Vagina (tissue), 2 donors: ENCODE results near the gene SCLT1. TPM values are rescaled to one million over a fixed set of nuclear protein-coding genes. Genes with fewer than 3 reads are reported as not detected.
A peak's percentile ranks its signal among the peaks of the same experiment; 100 is the strongest.

ENCODE experiments used
- DNase-seq, 2 donors: peaks; one replicate each; pipeline ENCODE4 v3.0.0-alpha.2; 2017; ENCODE audit errors: extremely low spot score in 2 of 2
- H3K27ac ChIP-seq: fragments of 200-600 bp; sonication (generic); one replicate; pipeline ENCODE4 v1.5.1; 2019
- H3K27me3 ChIP-seq: fragments of 200-600 bp; sonication (generic); one replicate; pipeline ENCODE4 v1.5.1; 2019
- H3K36me3 ChIP-seq, 2 donors: fragments of 200-600 bp; sonication (generic); one replicate each; pipeline ENCODE4 v1.5.1; 2017 to 2019
- H3K4me1 ChIP-seq: fragments of 200-600 bp; sonication (generic); one replicate; pipeline ENCODE4 v1.5.1; 2019
- H3K4me3 ChIP-seq, 2 donors: fragments of 200-600 bp; sonication (generic); 1 replicate in 1 of 2; 2 replicates in 1 of 2; pipeline ENCODE4 v1.5.1; 2016 to 2019
- H3K9me3 ChIP-seq: fragments of 200-600 bp; sonication (generic); one replicate; pipeline ENCODE4 v1.5.1; 2019
- CTCF ChIP-seq, 3 experiments: fragments of 450-650 bp in 2 of 3; fragments of 200-600 bp in 1 of 3; sonication (generic) in 1 of 3; IDR thresholded peaks; one replicate each; pipeline ENCODE4 v1.5.1; 2017 to 2019; ENCODE audit warnings: antibody characterized with exemption in 3 of 3, mild to moderate bottlenecking in 2 of 3, moderate library complexity in 2 of 3
- POLR2A ChIP-seq, 2 donors: fragments of 450-650 bp; IDR thresholded peaks; one replicate each; pipeline ENCODE4 v1.6.1; 2017; ENCODE audit warnings: antibody characterized with exemption in 2 of 2, mild to moderate bottlenecking in 2 of 2, moderate library complexity in 2 of 2
- POLR2AphosphoS5 ChIP-seq, 2 donors: sonication (generic); formaldehyde crosslinking; IDR thresholded peaks; one replicate each; pipeline ENCODE4 v1.9.0; 2017; ENCODE audit warnings: antibody characterized with exemption in 2 of 2, mild to moderate bottlenecking in 2 of 2, low read depth in 1 of 2; ENCODE audit not compliant: insufficient read depth in 1 of 2
- intact Hi-C: fragments of 100-400 bp; cut with DNase I; formaldehyde crosslinking; loops from one replicate; pipeline ENCODE4 v1.15.1; 2023
- total RNA-seq: library from RNA; depleted of rRNA; stranded (reverse); fragments of >200 nt; gene quantifications from one replicate; pipeline ENCODE4 v1.2.3, GENCODE V29; 2016

SCLT1 gene
- total RNA-seq, 1 donor from 2014 or later, result 18.9 TPM

DNA sequence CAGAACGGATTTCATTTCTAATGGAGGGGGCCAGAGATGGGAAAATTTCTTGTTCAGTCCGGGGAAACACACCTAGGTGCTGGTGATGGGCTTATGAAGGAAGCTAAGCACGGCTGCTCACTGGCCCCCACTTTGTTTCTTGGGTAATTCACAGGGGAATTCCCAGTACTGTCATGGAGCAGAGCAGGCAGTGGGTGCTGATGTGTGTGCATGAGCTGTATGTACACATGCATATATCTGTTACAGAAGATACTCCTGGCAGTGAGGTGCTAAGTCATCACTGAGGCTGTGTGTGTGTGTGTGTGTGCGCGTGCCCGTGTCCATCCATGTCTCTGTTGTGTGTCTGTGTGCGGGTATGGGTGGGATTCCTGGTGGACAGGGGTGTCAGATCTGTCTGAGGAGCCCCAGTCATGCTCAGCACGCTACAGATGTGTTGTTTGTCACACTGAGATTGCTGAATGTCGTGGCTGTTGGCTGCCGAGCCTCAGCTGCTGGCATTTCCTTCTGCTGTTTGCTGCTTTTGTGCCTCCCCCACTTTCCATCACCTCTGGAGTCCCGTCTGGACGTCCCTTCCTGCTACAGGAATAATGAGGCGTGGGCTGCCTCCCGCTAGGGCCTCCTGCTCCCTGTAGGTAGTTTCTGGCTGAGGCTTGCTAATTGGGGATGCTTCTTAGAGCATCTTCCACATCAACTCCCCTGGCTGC is 230.6 kb downstream of the SCLT1 start:
- no peak for TF ChIP-seq CTCF (IDR thresholded peaks at IDR 0.05)
- no peak for TF ChIP-seq POLR2A (IDR thresholded peaks at IDR 0.05)
- TF ChIP-seq POLR2AphosphoS5 (IDR thresholded peaks at IDR 0.05; ENCODE audit: insufficient read depth in 1 of 2, low read depth in 1 of 2), result no peak
- Histone ChIP-seq H3K27ac (no peak overlapping the region), H3K36me3 (peaks cover 0 to 49% of the 10 kb centered on the region in 2 donors), H3K27me3 (no peaks in the 10 kb centered on the region), H3K4me3 (no peak overlapping the region), H3K4me1 (peaks cover 34% of the 10 kb centered on the region), H3K9me3 (no peaks in the 10 kb centered on the region)
- no peak for DNase-seq
- intact Hi-C loops, result loop anchor here (10.0 kb wide), 1 partner anchor 408 kb away; no protein-coding TSS in a partner anchor

GRCh38 chr4:128861856-128862518 is 231.4 kb downstream of the SCLT1 start:
- H3K27ac ChIP-seq, result no peak overlapping the region
- intact Hi-C loops, result loop anchor here (10.0 kb wide), 1 partner anchor 407 kb away; no protein-coding TSS in a partner anchor
- H3K27me3 ChIP-seq, result no peaks in the 10 kb centered on the region
- H3K4me3 ChIP-seq, result no peak overlapping the region
- TF ChIP-seq POLR2A (IDR thresholded peaks at IDR 0.05) (no peak), CTCF (IDR thresholded peaks at IDR 0.05) (no peak), POLR2AphosphoS5 (IDR thresholded peaks at IDR 0.05; ENCODE audit: insufficient read depth in 1 of 2, low read depth in 1 of 2) (no peak)
- H3K9me3 ChIP-seq, result no peaks in the 10 kb centered on the region
- no peak for DNase-seq
- H3K4me1 ChIP-seq, result peaks cover 34% of the 10 kb centered on the region
- peaks cover 0 to 52% of the 10 kb centered on the region in 2 donors for H3K36me3 ChIP-seq

- intact Hi-C loops, result loop anchor here (10.0 kb wide), 1 partner anchor 405 kb away; no protein-coding TSS in a partner anchor
- TF ChIP-seq POLR2A (IDR thresholded peaks at IDR 0.05) (no peak), CTCF (IDR thresholded peaks at IDR 0.05) (no peak), POLR2AphosphoS5 (IDR thresholded peaks at IDR 0.05; ENCODE audit: insufficient read depth in 1 of 2, low read depth in 1 of 2) (no peak)
- Histone ChIP-seq H3K9me3 (no peaks in the 10 kb centered on the region), H3K27ac (no peak overlapping the region), H3K4me1 (peaks cover 34% of the 10 kb centered on the region), H3K4me3 (no peak overlapping the region), H3K36me3 (peaks cover 0 to 68% of the 10 kb centered on the region in 2 donors), H3K27me3 (no peaks in the 10 kb centered on the region)
- DNase-seq, result no peak
Observed at GRCh38 chr4:128859887-128860677, 233.3 kb downstream of the SCLT1 start.

DNA sequence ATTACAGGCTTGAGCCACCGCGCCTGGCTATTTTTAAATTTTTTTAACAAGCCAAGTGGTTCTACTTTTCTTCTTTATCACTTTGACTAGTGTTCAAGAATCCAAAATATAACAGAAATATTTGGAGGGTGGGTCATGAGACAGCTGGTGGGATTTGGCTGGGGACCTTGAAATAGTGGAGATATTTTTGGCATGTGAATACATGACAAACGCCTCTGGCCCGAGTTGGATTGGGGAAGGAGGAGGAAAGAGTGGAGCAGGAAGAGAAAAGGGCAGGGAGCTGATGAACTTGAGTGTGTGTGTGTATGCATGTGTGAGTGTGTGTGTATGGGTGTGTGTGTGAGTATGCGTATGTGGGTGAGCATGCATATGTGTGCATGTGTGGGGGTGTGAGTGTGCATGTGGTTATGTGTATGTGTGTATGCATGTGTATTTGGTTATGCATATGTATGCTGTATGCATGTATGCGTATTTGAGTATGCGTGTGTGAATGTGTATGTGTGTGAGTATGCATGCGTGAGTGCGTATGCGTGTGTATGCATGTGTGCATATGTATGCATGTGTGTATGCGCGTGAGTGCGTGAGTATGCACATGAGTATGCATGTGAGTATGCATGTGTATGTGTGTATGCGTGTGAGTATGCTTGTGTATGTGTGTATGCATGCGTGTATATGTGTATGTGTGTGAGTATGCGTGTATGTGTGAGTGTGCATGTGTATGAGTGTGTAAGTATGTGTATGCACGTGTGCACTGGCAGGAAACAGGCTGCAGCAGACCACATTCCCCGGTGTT is 234.3 kb downstream of the SCLT1 start:
- TF ChIP-seq POLR2AphosphoS5 (IDR thresholded peaks at IDR 0.05; ENCODE audit: insufficient read depth in 1 of 2, low read depth in 1 of 2) (no peak), CTCF (IDR thresholded peaks at IDR 0.05) (no peak), POLR2A (IDR thresholded peaks at IDR 0.05) (no peak)
- Histone ChIP-seq H3K9me3 (no peaks in the 10 kb centered on the region), H3K27ac (peak overlapping the region; percentile 18), H3K4me3 (no peak overlapping the region), H3K36me3 (peaks cover 0 to 66% of the 10 kb centered on the region in 2 donors), H3K27me3 (no peaks in the 10 kb centered on the region), H3K4me1 (peaks cover 34% of the 10 kb centered on the region)
- DNase-seq, result no peak
- intact Hi-C loops, result no loop called here
